PC-9 (cell line): Measurements from ENCODE around the gene SMPD3. TPM values are rescaled to one million over a fixed set of nuclear protein-coding genes. Genes with fewer than 3 reads are reported as not detected.

Experiments used
- BruUV-seq: library from RNA; stranded (reverse); fragments of 400-500 nt; replicated peaks from 2 replicates; lab custom pipeline; 2021; lab: Mats Ljungman, UMichigan
- CTCF ChIA-PET: fragments of 300-600 bp; sonication (Branson Sonifier 250); formaldehyde crosslinking; loops from one replicate; lab custom pipeline; 2022; ENCODE audit warnings: antibody characterized with exemption; lab: Charles Lee
- POLR2A ChIA-PET: fragments of 300-600 bp; sonication (Branson Sonifier 250); formaldehyde crosslinking; loops from one replicate; lab custom pipeline; 2022; ENCODE audit warnings: antibody characterized with exemption; ENCODE audit not compliant: unreplicated experiment; lab: Charles Lee
- DNase-seq, 2 experiments: peaks; one replicate each; pipeline versions ENCODE4 v3.0.0 to v3.0.0-alpha.2; 2015 to 2022; ENCODE audit warnings: mixed read lengths in 1 of 2
- H2AFZ ChIP-seq: fragments of 200-600 bp; sonication (generic); 2 replicates; pipeline ENCODE4 v1.8.1; 2017; ENCODE audit warnings: antibody characterized with exemption
- H3F3A ChIP-seq: fragments of 200-600 bp; sonication (generic); 2 replicates; pipeline ENCODE4 v1.8.1; 2017; ENCODE audit warnings: antibody characterized with exemption, mild to moderate bottlenecking, low read depth; ENCODE audit not compliant: insufficient read depth
- H3K27ac ChIP-seq: fragments of 200-600 bp; sonication (generic); 2 replicates; pipeline ENCODE4 v1.6.1; 2016; ENCODE audit warnings: mixed run types
- H3K27me3 ChIP-seq: fragments of 200-600 bp; sonication (generic); 2 replicates; pipeline ENCODE4 v1.6.1; 2016; ENCODE audit warnings: low read depth, mixed run types; ENCODE audit not compliant: insufficient read depth
- H3K36me3 ChIP-seq: fragments of 200-600 bp; sonication (generic); 2 replicates; pipeline ENCODE4 v1.6.1; 2016; ENCODE audit warnings: low read depth, mixed run types
- H3K4me1 ChIP-seq: fragments of 200-600 bp; sonication (generic); replicated peaks from 2 replicates; pipeline ENCODE4 v1.6.1; 2016; ENCODE audit warnings: mixed run types; ENCODE audit not compliant: insufficient read depth
- H3K4me2 ChIP-seq: fragments of 200-600 bp; sonication (generic); 2 replicates; pipeline ENCODE4 v1.6.1; 2017; ENCODE audit warnings: mixed run types
- H3K4me3 ChIP-seq: fragments of 200-600 bp; sonication (generic); 2 replicates; pipeline ENCODE4 v1.6.1; 2016; ENCODE audit warnings: mixed run types
- H3K79me2 ChIP-seq: fragments of 200-600 bp; sonication (generic); 2 replicates; pipeline ENCODE4 v1.6.1; 2017; ENCODE audit warnings: low read depth, mixed run types
- H3K9me2 ChIP-seq: fragments of 200-600 bp; sonication (generic); 2 replicates; pipeline ENCODE4 v1.8.1; 2017; ENCODE audit warnings: mild to moderate bottlenecking; ENCODE audit not compliant: insufficient read depth
- H3K9me3 ChIP-seq: fragments of 200-600 bp; sonication (generic); 2 replicates; pipeline ENCODE4 v1.8.1; 2016; ENCODE audit warnings: low read depth; ENCODE audit not compliant: insufficient read depth
- H4K20me1 ChIP-seq: fragments of 200-600 bp; sonication (generic); 2 replicates; pipeline ENCODE4 v1.8.1; 2017; ENCODE audit not compliant: insufficient read depth
- EZH2 ChIP-seq: fragments of 200-600 bp; sonication (generic); IDR thresholded peaks from 2 replicates; pipeline ENCODE4 v1.8.0; 2017; ENCODE audit warnings: antibody characterized with exemption, low read depth
- intact Hi-C: fragments of 100-400 bp; cut with micrococcal nuclease; formaldehyde crosslinking; loops from one replicate; pipeline ENCODE4 v1.10.0; 2022; ENCODE audit not compliant: unreplicated experiment
- total RNA-seq: library from RNA; stranded (reverse); gene quantifications from 2 replicates; pipeline ENCODE4 v1.2.3, GENCODE V29; 2021
- TF ChIP-seq, protein P1 (sequence below): fragments of 200-600 bp; sonication (generic); conservative IDR thresholded peaks from 2 replicates; pipeline ENCODE4 v1.6.1; 2017; ENCODE audit warnings: mixed run types, antibody characterized with exemption, mild to moderate bottlenecking, moderate library complexity

SMPD3 gene
- total RNA-seq, 1 experiment from 2014 or later: 0.94 TPM

DNA sequence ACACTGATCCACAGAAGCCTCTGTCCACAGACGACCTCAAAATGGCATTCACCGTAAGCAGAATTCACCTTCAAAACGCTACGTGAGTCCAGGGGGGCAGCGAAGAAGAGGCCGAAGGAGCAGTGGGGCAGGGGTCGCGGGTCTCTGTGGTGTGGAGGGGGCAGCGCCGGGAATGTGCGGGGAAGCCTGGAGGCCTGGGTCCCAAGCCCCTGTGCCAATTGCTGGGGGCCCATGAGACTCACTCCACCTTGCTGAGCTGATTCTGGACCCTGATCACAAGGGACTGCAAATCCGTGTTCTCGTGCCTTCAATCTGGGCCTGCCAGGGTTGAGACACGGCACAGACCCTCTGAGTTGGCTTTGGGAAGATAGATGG lies 43.3 kb upstream of the SMPD3 start:
- no TSS peak for BruUV-seq
- DNase-seq: no peak
- H3K79me2 ChIP-seq: no peaks in the 10 kb centered on the region
- H3K27ac ChIP-seq: peak overlapping the region; percentile 9; the same call in 1 of the 2 replicates
- H3K4me1 ChIP-seq: peaks cover 39% of the 10 kb centered on the region
- H4K20me1 ChIP-seq: no peaks in the 10 kb centered on the region
- peak overlapping the region; percentile 29 for H3K4me2 ChIP-seq
- no peak overlapping the region for H3K4me3 ChIP-seq
- H3F3A ChIP-seq: peaks cover 12% of the 10 kb centered on the region; the same call in 1 of the 2 replicates
- H3K27me3 ChIP-seq: no peaks in the 10 kb centered on the region
- ChIA-PET CTCF (no interaction called here), POLR2A (no interaction called here)
- intact Hi-C loops: loop anchor here (1.0 kb wide), 1 partner anchor 16 kb away; no protein-coding TSS in a partner anchor
- no peak overlapping the region for H2AFZ ChIP-seq
- H3K9me2 ChIP-seq: no peaks in the 10 kb centered on the region
- H3K36me3 ChIP-seq: no peaks in the 10 kb centered on the region
- TF ChIP-seq, protein P1, sequence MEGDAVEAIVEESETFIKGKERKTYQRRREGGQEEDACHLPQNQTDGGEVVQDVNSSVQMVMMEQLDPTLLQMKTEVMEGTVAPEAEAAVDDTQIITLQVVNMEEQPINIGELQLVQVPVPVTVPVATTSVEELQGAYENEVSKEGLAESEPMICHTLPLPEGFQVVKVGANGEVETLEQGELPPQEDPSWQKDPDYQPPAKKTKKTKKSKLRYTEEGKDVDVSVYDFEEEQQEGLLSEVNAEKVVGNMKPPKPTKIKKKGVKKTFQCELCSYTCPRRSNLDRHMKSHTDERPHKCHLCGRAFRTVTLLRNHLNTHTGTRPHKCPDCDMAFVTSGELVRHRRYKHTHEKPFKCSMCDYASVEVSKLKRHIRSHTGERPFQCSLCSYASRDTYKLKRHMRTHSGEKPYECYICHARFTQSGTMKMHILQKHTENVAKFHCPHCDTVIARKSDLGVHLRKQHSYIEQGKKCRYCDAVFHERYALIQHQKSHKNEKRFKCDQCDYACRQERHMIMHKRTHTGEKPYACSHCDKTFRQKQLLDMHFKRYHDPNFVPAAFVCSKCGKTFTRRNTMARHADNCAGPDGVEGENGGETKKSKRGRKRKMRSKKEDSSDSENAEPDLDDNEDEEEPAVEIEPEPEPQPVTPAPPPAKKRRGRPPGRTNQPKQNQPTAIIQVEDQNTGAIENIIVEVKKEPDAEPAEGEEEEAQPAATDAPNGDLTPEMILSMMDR: no peak
- no peak for TF ChIP-seq EZH2
- H3K9me3 ChIP-seq: no peaks in the 10 kb centered on the region

DNA sequence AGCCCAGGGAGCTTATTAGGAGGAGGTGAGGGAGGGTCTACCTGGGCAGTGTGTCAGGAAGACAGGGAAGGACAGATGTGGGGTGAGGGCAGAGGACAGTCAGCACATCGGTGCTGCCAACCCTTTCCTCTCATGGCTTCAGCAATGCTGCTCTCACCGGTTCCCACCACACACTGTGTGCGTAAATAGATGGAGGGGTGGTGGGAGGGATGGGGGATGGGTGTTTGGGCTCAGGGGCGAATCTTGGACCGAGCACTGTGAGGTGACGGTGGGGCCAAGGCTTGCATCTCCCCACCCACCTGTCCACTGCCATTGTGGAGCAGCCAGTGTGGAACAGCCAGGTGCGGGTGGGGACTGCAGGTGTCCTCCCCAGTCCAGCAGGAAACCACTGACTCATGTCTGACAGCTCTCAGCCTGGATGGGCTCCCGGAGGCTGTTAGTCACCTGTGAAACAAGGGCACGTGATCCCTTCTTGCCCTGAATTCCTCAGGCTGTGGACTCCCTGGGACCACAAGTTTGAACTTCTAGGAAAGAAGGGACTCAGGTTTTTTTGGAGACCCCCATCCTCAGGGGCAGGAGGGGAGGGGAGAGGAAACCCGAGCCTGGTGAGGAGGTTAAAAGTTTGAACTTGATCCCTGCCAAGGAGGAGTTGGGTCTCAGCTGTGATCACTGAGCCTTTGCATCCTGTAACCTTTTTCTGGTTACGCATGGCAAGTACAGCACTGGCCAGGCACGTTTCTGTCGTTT lies 42.7 kb upstream of the SMPD3 start:
- Histone ChIP-seq H3K4me1 (peaks cover 38% of the 10 kb centered on the region), H2AFZ (no peak overlapping the region), H3K4me2 (peak overlapping the region; percentile 29), H3F3A (peaks cover 11% of the 10 kb centered on the region; the same call in 1 of the 2 replicates), H3K9me2 (no peaks in the 10 kb centered on the region), H3K27me3 (no peaks in the 10 kb centered on the region), H3K27ac (peak overlapping the region; percentile 9; the same call in 1 of the 2 replicates), H3K79me2 (no peaks in the 10 kb centered on the region), H3K36me3 (no peaks in the 10 kb centered on the region), H3K4me3 (no peak overlapping the region), H3K9me3 (no peaks in the 10 kb centered on the region), H4K20me1 (no peaks in the 10 kb centered on the region)
- ChIA-PET POLR2A (no interaction called here), CTCF (interaction anchor here (0.6 kb wide), 1 partner anchor 48 kb away, joined by 3 read pairs; no protein-coding TSS in a partner anchor)
- peak; percentile 82 to 89 for DNase-seq
- intact Hi-C loops: loop anchor here (1.0 kb wide), 1 partner anchor 16 kb away; no protein-coding TSS in a partner anchor
- no TSS peak for BruUV-seq
- TF ChIP-seq, protein P1: no peak
- no peak for TF ChIP-seq EZH2

DNA sequence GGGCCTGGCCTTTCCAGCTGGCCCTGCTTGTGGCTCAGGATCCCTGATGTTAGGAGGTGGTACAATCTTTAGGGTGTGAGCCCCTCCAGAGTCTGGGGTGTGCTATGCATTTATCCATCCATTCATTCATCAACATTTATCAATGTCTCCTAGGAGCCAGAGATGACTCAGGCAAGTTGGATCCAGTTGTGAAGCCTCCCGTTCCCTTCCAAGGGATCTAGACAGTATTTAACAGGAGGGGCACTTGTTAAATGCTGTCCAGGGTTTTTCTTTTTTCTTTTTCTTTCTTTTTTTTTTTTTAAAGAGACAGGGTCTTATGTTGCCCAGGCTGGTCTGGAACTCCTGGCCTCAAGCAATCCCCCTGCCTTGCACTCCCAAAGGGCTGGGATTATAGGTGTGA lies 42.0 kb upstream of the SMPD3 start:
- Histone ChIP-seq H3K9me3 (no peaks in the 10 kb centered on the region), H3K9me2 (no peaks in the 10 kb centered on the region), H3K4me2 (peak overlapping the region; percentile 29), H3K4me3 (no peak overlapping the region), H3K27me3 (no peaks in the 10 kb centered on the region), H3K4me1 (peaks cover 36% of the 10 kb centered on the region), H2AFZ (no peak overlapping the region), H3K36me3 (no peaks in the 10 kb centered on the region), H3K79me2 (no peaks in the 10 kb centered on the region), H3K27ac (0 out of 2 replicates have a peak overlapping the region, but pooled peaks have one; percentile 8), H4K20me1 (no peaks in the 10 kb centered on the region), H3F3A (0 out of 2 replicates have a peak, but pooled peaks cover 7% of the 10 kb centered on the region)
- CTCF ChIA-PET: interaction anchor here (0.6 kb wide), 1 partner anchor 47 kb away, joined by 3 read pairs; no protein-coding TSS in a partner anchor
- no peak for DNase-seq
- intact Hi-C loops: no loop called here
- TF ChIP-seq, protein P1: no peak
- no peak for TF ChIP-seq EZH2
- no TSS peak for BruUV-seq
- POLR2A ChIA-PET: no interaction called here
